DOHH2 (cell line): ENCODE results near the gene SMOC1.

ENCODE experiments used
- H3F3A ChIP-seq: fragments of 200-600 bp; sonication (generic), shearing (Covaris generic); 2 replicates; pipeline ENCODE4 v1.6.0; 2016; ENCODE audit warnings: antibody characterized with exemption, mild to moderate bottlenecking; ENCODE audit not compliant: control insufficient read depth, insufficient read depth
- H3K27ac ChIP-seq: fragments of 200-600 bp; sonication (generic); 2 replicates; pipeline ENCODE4 v1.5.1; 2014; ENCODE audit warnings: low read depth, mild to moderate bottlenecking, low read length, moderate library complexity
- H3K27me3 ChIP-seq: fragments of 200-600 bp; sonication (generic); 2 replicates; pipeline ENCODE4 v1.6.1; 2014; ENCODE audit warnings: mild to moderate bottlenecking, low read length, mixed read lengths; ENCODE audit not compliant: control insufficient read depth
- H3K36me3 ChIP-seq: fragments of 200-600 bp; sonication (generic); 2 replicates; pipeline ENCODE4 v1.6.1; 2014; ENCODE audit warnings: mild to moderate bottlenecking, low read length, moderate library complexity, mixed read lengths; ENCODE audit not compliant: control insufficient read depth
- H3K4me1 ChIP-seq: fragments of 200-600 bp; sonication (generic); 2 replicates; pipeline ENCODE4 v1.6.1; 2014; ENCODE audit warnings: mild to moderate bottlenecking, low read length, mixed read lengths; ENCODE audit not compliant: control insufficient read depth
- H3K4me2 ChIP-seq: fragments of 200-600 bp; sonication (generic); 2 replicates; pipeline ENCODE4 v1.6.0; 2014; ENCODE audit warnings: mild to moderate bottlenecking, low read length, moderate library complexity
- H3K4me3 ChIP-seq: fragments of 200-600 bp; sonication (generic); 2 replicates; pipeline ENCODE4 v1.5.1; 2014; ENCODE audit warnings: mild to moderate bottlenecking, low read length, mixed read lengths
- H3K79me2 ChIP-seq: fragments of 200-600 bp; sonication (generic); 2 replicates; pipeline ENCODE4 v1.6.1; 2014; ENCODE audit warnings: mild to moderate bottlenecking, low read length, mixed read lengths; ENCODE audit not compliant: control insufficient read depth
- H3K9me2 ChIP-seq: fragments of 200-600 bp; sonication (generic); replicated peaks from 2 replicates; pipeline ENCODE4 v1.6.1; 2014; ENCODE audit warnings: mild to moderate bottlenecking, low read length, mixed read lengths; ENCODE audit not compliant: control insufficient read depth
- H3K9me3 ChIP-seq: fragments of 200-600 bp; sonication (generic); 2 replicates; pipeline ENCODE4 v1.6.1; 2014; ENCODE audit warnings: antibody characterized with exemption, low read length, mixed read lengths; ENCODE audit not compliant: control insufficient read depth, insufficient read depth
- H4K20me1 ChIP-seq: fragments of 200-600 bp; sonication (generic); 2 replicates; pipeline ENCODE4 v1.6.0; 2014; ENCODE audit warnings: low read depth, mild to moderate bottlenecking, antibody characterized with exemption, low read length, moderate library complexity; ENCODE audit not compliant: control insufficient read depth, insufficient read depth
- CTCF ChIP-seq: fragments of 200-600 bp; sonication (generic); IDR thresholded peaks from one replicate; pipeline ENCODE4 v1.5.1; 2014; ENCODE audit warnings: antibody characterized with exemption, mild to moderate bottlenecking, low read depth, low read length; ENCODE audit not compliant: poor library complexity, severe bottlenecking
- EZH2phosphoT487 ChIP-seq: fragments of 200-600 bp; sonication (generic); IDR thresholded peaks from 2 replicates; pipeline ENCODE4 v1.6.1; 2017; ENCODE audit warnings: borderline replicate concordance, mild to moderate bottlenecking, antibody characterized with exemption, low read length, moderate library complexity, mixed read lengths

The SMOC1 gene

GRCh38 chr14:69937367-69938081 is 58.3 kb downstream of the SMOC1 start:
- Histone ChIP-seq H3K27ac (no peak overlapping the region), H3K4me1 (no peaks in the 10 kb centered on the region), H3K36me3 (no peaks in the 10 kb centered on the region), H3K4me3 (no peak overlapping the region), H3F3A (no peaks in the 10 kb centered on the region), H3K4me2 (no peak overlapping the region), H3K79me2 (no peaks in the 10 kb centered on the region), H3K9me2 (no peaks in the 10 kb centered on the region), H3K27me3 (peaks cover 5% of the 10 kb centered on the region), H3K9me3 (no peaks in the 10 kb centered on the region), H4K20me1 (no peaks in the 10 kb centered on the region)
- no peak for TF ChIP-seq EZH2phosphoT487
- no peak for TF ChIP-seq CTCF

GRCh38 chr14:69938751-69939150 is 59.5 kb downstream of the SMOC1 start:
- Histone ChIP-seq H3K4me1 (no peaks in the 10 kb centered on the region), H3K36me3 (no peaks in the 10 kb centered on the region), H3K79me2 (no peaks in the 10 kb centered on the region), H3K4me3 (no peak overlapping the region), H3K27me3 (peaks cover 5% of the 10 kb centered on the region), H4K20me1 (no peaks in the 10 kb centered on the region), H3K27ac (no peak overlapping the region), H3K9me2 (no peaks in the 10 kb centered on the region), H3K9me3 (no peaks in the 10 kb centered on the region), H3F3A (no peaks in the 10 kb centered on the region), H3K4me2 (no peak overlapping the region)
- TF ChIP-seq CTCF (no peak), EZH2phosphoT487 (no peak)

- no peaks in the 10 kb centered on the region for H3K9me2 ChIP-seq
- H3F3A ChIP-seq = no peaks in the 10 kb centered on the region
- H3K27ac ChIP-seq = no peak overlapping the region
- no peaks in the 10 kb centered on the region for H4K20me1 ChIP-seq
- no peaks in the 10 kb centered on the region for H3K79me2 ChIP-seq
- H3K36me3 ChIP-seq = no peaks in the 10 kb centered on the region
- H3K27me3 ChIP-seq = peaks cover 14% of the 10 kb centered on the region
- no peaks in the 10 kb centered on the region for H3K4me1 ChIP-seq
- H3K9me3 ChIP-seq = no peaks in the 10 kb centered on the region
- no peak overlapping the region for H3K4me2 ChIP-seq
- TF ChIP-seq CTCF (no peak), EZH2phosphoT487 (no peak)
- H3K4me3 ChIP-seq = no peak overlapping the region
These were observed 62.8 kb downstream of the SMOC1 start for GRCh38 chr14:69941768-69942742.
